HG03196 (cell line): ENCODE results near the gene FBXO22.

Experiments
- ATAC-seq: cut with Tn5 transposase; IDR thresholded peaks from one replicate; pipeline ENCODE4 v1.9.1; 2021; ENCODE audit not compliant: unreplicated experiment

Gene FBXO22

GRCh38 chr15:75918135-75918534 lies 14.5 kb downstream of the FBXO22 start:
- no peak for ATAC-seq

- no peak for ATAC-seq
These were observed 16.4 kb downstream of the FBXO22 start for GRCh38 chr15:75920079-75920478.

GRCh38 chr15:75921732-75922703 lies 18.3 kb downstream of the FBXO22 start:
- no peak for ATAC-seq

- no peak for ATAC-seq
These were observed 20.1 kb downstream of the FBXO22 start for GRCh38 chr15:75923756-75924155.

GRCh38 chr15:75924576-75924975 lies 20.9 kb downstream of the FBXO22 start:
- no peak for ATAC-seq

- ATAC-seq: no peak
These were observed 21.8 kb downstream of the FBXO22 start for GRCh38 chr15:75925440-75925839.

- no peak for ATAC-seq
These were observed 23.3 kb downstream of the FBXO22 start for GRCh38 chr15:75926931-75927330.

GRCh38 chr15:75927601-75928000 lies 23.9 kb downstream of the FBXO22 start:
- ATAC-seq: no peak

GRCh38 chr15:75928680-75929608 lies 25.3 kb downstream of the FBXO22 start:
- ATAC-seq: no peak

- ATAC-seq: no peak
These were observed 26.3 kb downstream of the FBXO22 start for GRCh38 chr15:75929799-75930565.

GRCh38 chr15:75930866-75931265 lies 27.2 kb downstream of the FBXO22 start:
- no peak for ATAC-seq

GRCh38 chr15:75942464-75942863 lies 38.8 kb downstream of the FBXO22 start:
- ATAC-seq: no peak

- ATAC-seq: no peak
These were observed 39.6 kb downstream of the FBXO22 start for GRCh38 chr15:75943246-75943645.

- ATAC-seq: no peak
These were observed 40.1 kb downstream of the FBXO22 start for GRCh38 chr15:75943713-75944215.

GRCh38 chr15:75945953-75946352 lies 42.3 kb downstream of the FBXO22 start:
- no peak for ATAC-seq

GRCh38 chr15:75947092-75947491 lies 43.4 kb downstream of the FBXO22 start:
- ATAC-seq: no peak

GRCh38 chr15:75948761-75949296 lies 45.2 kb downstream of the FBXO22 start:
- ATAC-seq: no peak

- no peak for ATAC-seq
These were observed 48.8 kb downstream of the FBXO22 start for GRCh38 chr15:75952525-75952924.

- ATAC-seq: no peak
These were observed 52.0 kb downstream of the FBXO22 start for GRCh38 chr15:75955720-75956119.

GRCh38 chr15:75961331-75961730 lies 57.7 kb downstream of the FBXO22 start:
- no peak for ATAC-seq
